Measurements from ENCODE around the gene COL18A1. TPM values are rescaled to one million over a fixed set of nuclear protein-coding genes. Genes with fewer than 3 reads are reported as not detected.
A peak's percentile ranks its signal among the peaks of the same experiment; 100 is the strongest.
"Not testable (repeated sequence)": the region's sequence is repeated elsewhere in the genome, so short reads cannot be mapped to it uniquely, and the experiment has no call there.

Gene COL18A1
- polyA plus RNA-seq, 2 of the 4 experiments (the other 2 are of a cell fraction) = 17.3 to 88.4 TPM

GRCh38 chr21:45362748-45363145, 42.2 kb upstream of the COL18A1 start:
- H3K4me3 ChIP-seq = no peak overlapping the region
- DNase-seq (ENCODE audit: low read depth in 1 of 2, low spot score in 1 of 2) = no peak
- no peak for FAIRE-seq
- TF ChIP-seq KDM5A (IDR thresholded peaks at IDR 0.05) (no peak), HOXB13 (CRISPR knock-in tag; IDR thresholded peaks at IDR 0.05; ENCODE audit: low read depth) (no peak), JUNB (IDR thresholded peaks at IDR 0.05) (no peak), CTCF (IDR thresholded peaks at IDR 0.05) (no peak), EP300 (IDR thresholded peaks at IDR 0.05) (no peak), ZSCAN20 (CRISPR knock-in tag; IDR thresholded peaks at IDR 0.05) (no peak), HES2 (IDR thresholded peaks at IDR 0.05) (no peak), SREBF2 (IDR thresholded peaks at IDR 0.05) (no peak), RCOR1 (IDR thresholded peaks at IDR 0.05; ENCODE audit: low read depth, low read length) (no peak), POLR2A (IDR thresholded peaks at IDR 0.05; ENCODE audit: low read length) (no peak), FOSB (CRISPR knock-in tag; IDR thresholded peaks at IDR 0.05) (no peak), HMGXB4 (CRISPR knock-in tag; IDR thresholded peaks at IDR 0.05; ENCODE audit: borderline replicate concordance) (no peak)
- H3K4me1 ChIP-seq = peaks cover 63% of the 10 kb centered on the region
- H3K4me2 ChIP-seq = no peak overlapping the region
- ChIA-PET POLR2A (no interaction called here), CTCF (interaction anchor here (2.0 kb wide), 1 partner anchor 39 kb away, joined by 9 read pairs; no protein-coding TSS in a partner anchor)
- H3K27ac ChIP-seq = peak overlapping the region; percentile 98 to 99
- 83% methylated on average over 6 of the region's 14 CpGs for WGBS (ENCODE audit: missing lambda C conversion rate)
- no peaks in the 10 kb centered on the region for H3K9me3 ChIP-seq
- no peak for ATAC-seq

- H3K4me3 ChIP-seq, POLR2A ChIA-PET, ATAC-seq: not testable (repeated sequence)
Observed at GRCh38 chr21:45363272-45363671, 41.7 kb upstream of the COL18A1 start.

GRCh38 chr21:45363921-45364467, 41.0 kb upstream of the COL18A1 start:
- WGBS (ENCODE audit: missing lambda C conversion rate) = 1% methylated on average over 8 of the region's 19 CpGs
- POLR2A ChIA-PET = interaction anchor here (0.6 kb wide), 1 partner anchor 74 kb away, joined by 4 read pairs; no protein-coding TSS in a partner anchor
- FAIRE-seq (peak; percentile 51), DNase-seq (ENCODE audit: low read depth in 1 of 2, low spot score in 1 of 2) (peak; percentile 86 to 91), ATAC-seq (peak; percentile 66 to 72)
- Histone ChIP-seq H3K27ac (peak overlapping the region; percentile 98 to 99), H3K9me3 (no peaks in the 10 kb centered on the region), H3K4me3 (peak overlapping the region; percentile 28; the same call in 2 of the 3 replicates), H3K4me2 (peak overlapping the region; percentile 75), H3K4me1 (peaks cover 67% of the 10 kb centered on the region)
- CTCF ChIA-PET = interaction anchor here (0.9 kb wide), 1 partner anchor 40 kb away, joined by 4 read pairs; no protein-coding TSS in a partner anchor
- TF ChIP-seq RCOR1 (IDR thresholded peaks at IDR 0.05; ENCODE audit: low read depth, low read length) (no peak), E2F6 (IDR thresholded peaks at IDR 0.05; ENCODE audit: borderline replicate concordance, low read depth) (peak; percentile 69; the same call in 1 of the 2 replicates), HES2 (IDR thresholded peaks at IDR 0.05) (no peak), NR3C1 (IDR thresholded peaks at IDR 0.05) (no peak), CEBPB (IDR thresholded peaks at IDR 0.05) (0 out of 4 replicates have a peak, but pooled peaks of 1 of the 2 experiments have one; percentile 18), SMC3 (IDR thresholded peaks at IDR 0.05) (peak; percentile 20; the same call in 2 of the 3 replicates), JUNB (IDR thresholded peaks at IDR 0.05) (peak; percentile 94), CTCF (IDR thresholded peaks at IDR 0.05) (no peak), NFE2L2 (conservative IDR thresholded peaks at IDR 0.05; ENCODE audit: low read length) (0 out of 2 replicates have a peak, but pooled peaks have one; percentile 46), HDAC2 (IDR thresholded peaks at IDR 0.05) (no peak), MAX (IDR thresholded peaks at IDR 0.05) (peak; percentile 91), ATOH8 (CRISPR knock-in tag; IDR thresholded peaks at IDR 0.05; ENCODE audit: low read depth) (no peak; the same call in 1 of the 2 replicates), HOXB13 (CRISPR knock-in tag; IDR thresholded peaks at IDR 0.05; ENCODE audit: low read depth) (peak; percentile 42; the same call in 1 of the 2 replicates), ESRRA (IDR thresholded peaks at IDR 0.05; ENCODE audit: borderline replicate concordance, low read length) (no peak), HOXB5 (CRISPR knock-in tag; IDR thresholded peaks at IDR 0.05) (no peak), JUN (IDR thresholded peaks at IDR 0.05) (peak; percentile 74 to 80; a peak in 4 of 5 replicates), RFX5 (IDR thresholded peaks at IDR 0.05) (no peak)

More at GRCh38 chr21:45363272-45363671, 41.7 kb upstream of the COL18A1 start:
- not testable (repeated sequence) for FAIRE-seq; DNase-seq (ENCODE audit: low read depth in 1 of 2, low spot score in 1 of 2); H3K9me3 ChIP-seq
- peak overlapping the region; percentile 98 to 99 for H3K27ac ChIP-seq
- H3K4me1 ChIP-seq = peaks cover 67% of the 10 kb centered on the region
- CTCF ChIA-PET = interaction anchor here (2.0 kb wide), 1 partner anchor 40 kb away, joined by 9 read pairs; no protein-coding TSS in a partner anchor
- whole genome bisulfite sequencing (ENCODE audit: missing lambda C conversion rate) = 90% methylated on average over 19 of the region's 19 CpGs
- peak overlapping the region; percentile 75 for H3K4me2 ChIP-seq

Measured in A549 (cell line).